Progenitor cell of endocrine pancreas (in vitro differentiated cells): ENCODE data around the gene ENAH. TPM values are rescaled to one million over a fixed set of nuclear protein-coding genes. Genes with fewer than 3 reads are reported as not detected.

Experiments used
- DNase-seq: peaks from one replicate; pipeline ENCODE4 v3.0.0; 2021; ENCODE audit warnings: low spot score; ENCODE audit not compliant: unreplicated experiment
- H3K27ac Mint-ChIP-seq: 2 replicates; pipeline ENCODE4 v1.8.0; 2021; ENCODE audit warnings: mild to moderate bottlenecking, moderate library complexity, mixed read lengths
- H3K27me3 Mint-ChIP-seq: 2 replicates; pipeline ENCODE4 v1.8.0; 2021; ENCODE audit warnings: mixed read lengths
- H3K36me3 Mint-ChIP-seq: 2 replicates; pipeline ENCODE4 v1.8.0; 2022; ENCODE audit warnings: mixed read lengths; ENCODE audit not compliant: insufficient read depth
- H3K4me1 Mint-ChIP-seq: 2 replicates; pipeline ENCODE4 v1.8.0; 2021; ENCODE audit warnings: low read depth, mixed read lengths
- H3K4me3 Mint-ChIP-seq: 2 replicates; pipeline ENCODE4 v1.8.0; 2021; ENCODE audit warnings: low read depth, mild to moderate bottlenecking, moderate library complexity, mixed read lengths
- H3K9me3 Mint-ChIP-seq: 2 replicates; pipeline ENCODE4 v1.8.0; 2021; ENCODE audit warnings: low read depth, mixed read lengths
- total RNA-seq: library from RNA; stranded (reverse); gene quantifications from 2 replicates; pipeline ENCODE4 v1.2.1, GENCODE V29; 2021
- TF ChIP-seq, protein P1 (sequence below): fragments of 200-600 bp; sonication (generic); IDR thresholded peaks from one replicate; pipeline ENCODE4 v1.5.0; 2021; ENCODE audit warnings: antibody characterized with exemption, mild to moderate bottlenecking; ENCODE audit not compliant: unreplicated experiment

Gene ENAH
- total RNA-seq, 1 donor from 2014 or later: 217 TPM

DNA sequence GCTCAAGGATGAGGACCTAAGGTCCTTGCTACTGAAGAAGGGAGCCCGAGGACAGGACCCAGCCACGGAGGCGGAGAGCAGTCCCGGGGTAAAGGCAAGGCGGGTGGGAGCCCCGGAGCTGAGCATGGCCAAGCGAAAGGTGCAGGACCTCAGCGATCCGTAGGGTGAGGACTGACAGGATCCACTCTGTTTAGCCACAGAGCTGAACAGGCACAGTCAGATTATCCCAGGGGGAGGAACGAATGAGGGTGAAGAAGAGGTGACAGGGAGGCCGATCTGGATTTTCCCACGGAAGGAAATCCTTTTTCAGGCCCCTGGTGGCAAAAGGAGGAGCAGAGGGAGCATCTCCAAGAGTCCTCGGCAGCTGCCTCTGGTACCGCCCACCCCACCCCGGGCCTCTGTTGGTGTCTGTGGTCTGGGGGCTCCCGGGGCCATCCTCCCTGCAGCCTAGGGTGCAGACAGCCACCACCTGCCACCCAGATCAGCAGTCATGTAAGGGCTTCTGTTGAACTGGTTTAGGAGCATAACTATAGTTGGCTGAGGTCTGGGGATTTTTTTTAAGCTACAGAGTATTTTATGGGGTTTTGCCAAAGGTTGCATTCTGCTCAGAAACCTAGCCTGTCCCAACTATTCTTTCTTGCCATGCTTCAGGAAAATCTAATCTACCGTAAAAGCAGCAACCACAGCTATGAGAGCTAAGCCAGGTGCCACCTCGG is 192.7 kb downstream of the ENAH start:
- Mint-ChIP-seq H3K27ac (no peak overlapping the region), H3K36me3 (no peaks in the 10 kb centered on the region), H3K4me1 (peaks cover 4% of the 10 kb centered on the region), H3K9me3 (peaks cover 3% of the 10 kb centered on the region), H3K4me3 (no peak overlapping the region), H3K27me3 (peaks cover 29% of the 10 kb centered on the region)
- no peak for DNase-seq
- TF ChIP-seq, protein P1, sequence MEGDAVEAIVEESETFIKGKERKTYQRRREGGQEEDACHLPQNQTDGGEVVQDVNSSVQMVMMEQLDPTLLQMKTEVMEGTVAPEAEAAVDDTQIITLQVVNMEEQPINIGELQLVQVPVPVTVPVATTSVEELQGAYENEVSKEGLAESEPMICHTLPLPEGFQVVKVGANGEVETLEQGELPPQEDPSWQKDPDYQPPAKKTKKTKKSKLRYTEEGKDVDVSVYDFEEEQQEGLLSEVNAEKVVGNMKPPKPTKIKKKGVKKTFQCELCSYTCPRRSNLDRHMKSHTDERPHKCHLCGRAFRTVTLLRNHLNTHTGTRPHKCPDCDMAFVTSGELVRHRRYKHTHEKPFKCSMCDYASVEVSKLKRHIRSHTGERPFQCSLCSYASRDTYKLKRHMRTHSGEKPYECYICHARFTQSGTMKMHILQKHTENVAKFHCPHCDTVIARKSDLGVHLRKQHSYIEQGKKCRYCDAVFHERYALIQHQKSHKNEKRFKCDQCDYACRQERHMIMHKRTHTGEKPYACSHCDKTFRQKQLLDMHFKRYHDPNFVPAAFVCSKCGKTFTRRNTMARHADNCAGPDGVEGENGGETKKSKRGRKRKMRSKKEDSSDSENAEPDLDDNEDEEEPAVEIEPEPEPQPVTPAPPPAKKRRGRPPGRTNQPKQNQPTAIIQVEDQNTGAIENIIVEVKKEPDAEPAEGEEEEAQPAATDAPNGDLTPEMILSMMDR: no peak

- TF ChIP-seq, protein P1: no peak
- Mint-ChIP-seq H3K4me3 (no peak overlapping the region), H3K9me3 (peaks cover 3% of the 10 kb centered on the region), H3K36me3 (no peaks in the 10 kb centered on the region), H3K27ac (no peak overlapping the region), H3K4me1 (peaks cover 5% of the 10 kb centered on the region), H3K27me3 (peaks cover 29% of the 10 kb centered on the region)
- no peak for DNase-seq
Observed at GRCh38 chr1:225458222-225458631, 194.7 kb downstream of the ENAH start.

DNA sequence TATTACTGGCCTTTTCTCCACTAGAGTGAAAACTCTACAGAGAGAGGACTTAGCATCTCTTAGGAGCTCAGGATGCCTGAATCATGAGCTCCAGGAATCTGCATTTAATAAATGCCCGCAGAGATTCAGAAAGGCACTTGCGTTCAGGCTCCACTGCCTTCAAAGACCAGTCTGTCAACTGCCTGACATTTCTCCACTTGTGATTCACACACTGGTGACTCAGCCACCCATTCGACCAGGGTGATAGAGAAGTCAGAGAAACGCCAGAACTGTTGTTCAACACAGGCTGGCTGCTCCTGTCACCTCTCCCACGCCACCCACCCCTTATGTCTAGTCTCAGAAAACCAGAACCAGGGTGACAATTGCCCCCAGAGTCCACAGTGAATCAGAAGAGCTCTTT is 198.2 kb downstream of the ENAH start:
- H3K27me3 Mint-ChIP-seq: peaks cover 10% of the 10 kb centered on the region
- H3K4me1 Mint-ChIP-seq: peaks cover 3% of the 10 kb centered on the region
- H3K4me3 Mint-ChIP-seq: no peak overlapping the region
- peaks cover 3% of the 10 kb centered on the region for H3K9me3 Mint-ChIP-seq
- no peak for DNase-seq
- TF ChIP-seq, protein P1: no peak
- no peak overlapping the region for H3K27ac Mint-ChIP-seq
- no peaks in the 10 kb centered on the region for H3K36me3 Mint-ChIP-seq

GRCh38 chr1:225453797-225454648 is 198.9 kb downstream of the ENAH start:
- Mint-ChIP-seq H3K27ac (no peak overlapping the region), H3K4me1 (peaks cover 3% of the 10 kb centered on the region), H3K4me3 (no peak overlapping the region), H3K36me3 (no peaks in the 10 kb centered on the region), H3K27me3 (peaks cover 3% of the 10 kb centered on the region), H3K9me3 (peaks cover 3% of the 10 kb centered on the region)
- DNase-seq: no peak
- TF ChIP-seq, protein P1: no peak

DNA sequence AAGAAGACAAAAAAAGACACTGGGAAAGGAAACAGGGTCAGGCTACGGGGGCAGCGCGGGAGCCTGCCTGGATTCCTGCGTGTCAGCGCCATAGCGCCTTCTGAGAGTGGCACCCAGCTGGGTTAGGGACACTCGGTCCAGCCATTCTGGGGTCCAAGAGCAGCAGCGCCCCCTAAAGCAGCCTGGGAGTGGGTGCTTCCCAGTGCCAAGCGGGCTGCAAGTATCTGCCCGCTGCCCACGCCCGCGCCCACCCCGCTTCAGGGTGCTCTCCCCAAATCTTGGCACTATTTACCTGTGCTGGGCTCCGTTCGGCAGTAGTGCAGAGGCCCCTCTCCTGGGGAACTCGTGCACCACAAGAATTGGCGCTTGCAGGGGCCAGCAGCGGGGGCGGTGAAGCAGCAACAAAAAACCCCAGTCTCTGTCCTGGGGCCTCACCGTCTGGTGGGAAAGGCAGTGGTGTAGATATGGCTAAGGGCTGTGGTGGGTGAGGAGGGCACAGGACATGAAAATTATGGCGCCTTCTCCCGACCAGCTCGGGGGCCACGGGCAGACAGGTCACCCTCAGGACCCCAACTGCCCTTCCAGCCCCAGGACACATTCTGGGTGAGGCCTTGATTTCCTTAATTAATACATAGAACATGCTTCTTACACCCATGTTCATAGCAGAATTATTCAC is 200.9 kb downstream of the ENAH start:
- no peaks in the 10 kb centered on the region for H3K36me3 Mint-ChIP-seq
- no peak for DNase-seq
- H3K4me3 Mint-ChIP-seq: no peak overlapping the region
- H3K4me1 Mint-ChIP-seq: peaks cover 13% of the 10 kb centered on the region
- peaks cover 2% of the 10 kb centered on the region for H3K9me3 Mint-ChIP-seq
- peaks cover 10% of the 10 kb centered on the region for H3K27me3 Mint-ChIP-seq
- TF ChIP-seq, protein P1: no peak
- no peak overlapping the region for H3K27ac Mint-ChIP-seq
